Measurements from ENCODE around the gene PAK5. TPM values are rescaled to one million over a fixed set of nuclear protein-coding genes. Genes with fewer than 3 reads are reported as not detected.
A peak's percentile ranks its signal among the peaks of the same experiment; 100 is the strongest.

PAK5 gene
- total and polyA plus RNA-seq, 4 donors: 7.5 to 23.8 (median 14.2) TPM

DNA sequence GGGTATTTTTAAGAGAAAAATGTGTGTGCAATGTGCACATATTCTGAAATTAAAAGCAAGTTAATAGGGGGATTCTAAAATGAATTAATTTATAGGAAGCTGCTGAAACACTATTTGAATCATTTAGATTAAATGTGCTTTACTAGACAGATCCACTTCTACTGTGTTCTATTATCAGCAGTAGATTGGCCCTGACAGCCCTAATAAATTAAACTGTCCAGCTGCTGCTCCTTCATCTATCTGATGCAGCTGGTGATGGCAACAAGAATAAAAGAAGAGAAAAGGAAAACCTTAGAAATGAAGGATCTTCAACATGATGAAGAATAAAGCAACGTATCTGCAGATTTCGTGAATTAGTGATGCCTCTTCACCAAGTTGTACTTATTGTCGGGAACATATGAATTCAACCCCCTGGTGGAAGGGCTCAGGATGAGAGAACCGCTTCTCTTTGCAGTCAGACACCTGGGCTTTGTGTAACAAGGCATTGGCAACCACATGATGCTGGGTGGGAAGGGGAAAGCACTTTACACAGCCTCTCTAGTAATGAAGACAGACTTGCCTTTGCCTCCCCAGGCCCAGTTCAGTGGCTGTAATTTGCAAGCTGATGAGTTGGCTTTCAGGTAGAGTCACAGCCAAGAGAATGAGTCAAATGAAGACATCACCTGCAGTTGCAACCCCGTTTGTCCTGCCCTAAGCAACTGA, 230.1 kb downstream of the PAK5 start:
- DNase-seq (ENCODE audit: low read depth in 4 of 6, low spot score in 6 of 6): peak in 1 of 6 donors; percentile 59
- H3K4me1 ChIP-seq (ENCODE audit: control insufficient read depth, insufficient read depth, low read length): peaks cover 6% of the 10 kb centered on the region
- no peak overlapping the region for H3K4me3 ChIP-seq (ENCODE audit: low read depth, low read length)
- H3K9me3 ChIP-seq (ENCODE audit: control insufficient read depth, insufficient read depth, low read length): no peaks in the 10 kb centered on the region
- no peak overlapping the region for H3K27ac ChIP-seq (ENCODE audit: low read depth, low read length)
- no peaks in the 10 kb centered on the region for H3K27me3 ChIP-seq (ENCODE audit: control insufficient read depth, insufficient read depth, low read length)
- no peaks in the 10 kb centered on the region for H3K36me3 ChIP-seq (ENCODE audit: control insufficient read depth, insufficient read depth, low read length)
- WGBS (ENCODE audit: insufficient coverage): 74% methylated on average over 5 of the region's 5 CpGs

DNA sequence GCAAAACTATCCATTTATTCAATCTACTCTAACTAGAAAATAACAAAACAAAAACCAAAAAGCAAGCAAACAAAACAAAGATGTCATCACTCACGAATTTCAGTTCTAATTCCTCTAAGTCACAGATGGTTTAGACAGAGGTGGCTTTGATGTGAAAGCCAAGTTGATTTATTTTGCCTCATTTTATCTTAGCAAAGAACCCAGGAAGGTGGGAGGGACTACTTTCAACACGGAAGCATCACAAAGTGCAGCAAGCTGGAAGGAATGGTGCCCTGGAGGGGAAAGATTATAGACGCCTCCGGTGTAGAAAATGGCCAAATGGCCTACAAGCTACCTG, 236.1 kb downstream of the PAK5 start:
- 47% methylated on average over 3 of the region's 4 CpGs for WGBS (ENCODE audit: insufficient coverage)
- H3K27me3 ChIP-seq (ENCODE audit: control insufficient read depth, insufficient read depth, low read length): no peaks in the 10 kb centered on the region
- peak in 1 of 6 donors; percentile 49 for DNase-seq (ENCODE audit: low read depth in 4 of 6, low spot score in 6 of 6)
- no peak overlapping the region for H3K27ac ChIP-seq (ENCODE audit: low read depth, low read length)
- H3K4me1 ChIP-seq (ENCODE audit: control insufficient read depth, insufficient read depth, low read length): no peaks in the 10 kb centered on the region
- no peak overlapping the region for H3K4me3 ChIP-seq (ENCODE audit: low read depth, low read length)
- H3K9me3 ChIP-seq (ENCODE audit: control insufficient read depth, insufficient read depth, low read length): no peaks in the 10 kb centered on the region
- no peaks in the 10 kb centered on the region for H3K36me3 ChIP-seq (ENCODE audit: control insufficient read depth, insufficient read depth, low read length)

DNA sequence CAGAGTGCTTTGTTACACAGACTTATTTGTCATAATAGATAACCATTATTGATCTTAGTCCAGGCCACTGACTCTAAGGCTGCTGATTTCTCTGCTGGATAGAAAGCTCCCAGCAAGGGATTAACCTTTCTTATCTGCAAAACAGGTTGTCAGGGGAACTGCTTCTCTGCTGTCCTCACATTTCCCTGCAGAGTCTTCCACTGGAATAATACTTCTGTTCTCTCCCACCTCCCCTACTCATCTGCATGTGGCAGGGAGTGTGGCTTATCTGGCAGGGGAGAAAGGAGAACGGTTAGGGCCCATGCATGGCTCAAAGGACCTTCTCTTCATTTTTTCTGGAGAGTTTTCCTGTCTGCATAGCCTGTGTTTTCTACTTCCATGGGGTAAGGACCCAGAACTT, 238.3 kb downstream of the PAK5 start:
- Histone ChIP-seq H3K4me3 (ENCODE audit: low read depth, low read length) (no peak overlapping the region), H3K36me3 (ENCODE audit: control insufficient read depth, insufficient read depth, low read length) (no peaks in the 10 kb centered on the region), H3K27me3 (ENCODE audit: control insufficient read depth, insufficient read depth, low read length) (no peaks in the 10 kb centered on the region), H3K9me3 (ENCODE audit: control insufficient read depth, insufficient read depth, low read length) (no peaks in the 10 kb centered on the region), H3K4me1 (ENCODE audit: control insufficient read depth, insufficient read depth, low read length) (no peaks in the 10 kb centered on the region), H3K27ac (ENCODE audit: low read depth, low read length) (no peak overlapping the region)
- no CpG with 5 or more reads among the region's 1 CpG for WGBS (ENCODE audit: insufficient coverage)
- peak in 1 of 6 donors; percentile 45 for DNase-seq (ENCODE audit: low read depth in 4 of 6, low spot score in 6 of 6)

DNA sequence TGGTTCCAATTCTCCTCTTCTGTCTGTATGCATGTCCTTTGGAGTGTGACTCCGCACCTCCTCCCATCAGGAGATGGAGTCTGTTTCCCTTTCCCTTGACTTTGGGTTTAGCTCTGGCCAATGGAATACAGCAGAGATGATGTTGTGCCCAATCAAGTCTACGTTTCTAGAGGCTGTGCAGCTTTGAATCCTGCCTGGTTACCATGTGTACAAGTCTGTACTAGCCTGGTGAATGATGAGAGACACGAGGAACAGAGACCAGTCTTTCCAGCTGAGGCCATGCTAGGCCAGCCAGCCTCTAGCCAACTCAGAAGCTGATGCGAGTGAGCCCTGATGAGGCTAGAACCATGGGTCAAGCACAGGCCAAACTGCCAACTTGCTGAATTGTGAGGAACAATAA, 241.3 kb downstream of the PAK5 start:
- DNase-seq (ENCODE audit: low read depth in 4 of 6, low spot score in 6 of 6): no peak

DNA sequence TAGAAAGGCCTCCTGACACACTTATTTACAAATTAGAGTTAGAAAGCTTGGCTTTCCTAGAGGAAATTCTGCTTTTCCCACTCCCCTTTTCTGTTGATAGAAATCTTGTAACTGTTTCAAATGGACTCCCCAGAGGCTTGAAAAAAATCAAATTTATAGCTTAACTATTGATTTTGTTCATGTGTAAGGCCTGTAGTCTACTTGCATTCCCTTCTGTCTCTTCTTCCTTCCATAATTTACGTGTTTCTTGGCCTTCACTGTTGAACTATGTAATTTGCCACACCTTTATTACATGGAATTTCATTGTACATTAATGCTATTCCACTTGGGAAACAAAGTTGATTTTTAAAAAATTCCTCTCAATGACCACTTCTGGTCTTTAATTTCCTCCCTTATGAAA, 243.1 kb downstream of the PAK5 start:
- DNase-seq (ENCODE audit: low read depth in 4 of 6, low spot score in 6 of 6): no peak
- WGBS (ENCODE audit: insufficient coverage): no CpG with 5 or more reads among the region's 1 CpG

More for the DNA sequence above, 241.3 kb downstream of the PAK5 start:
- no peaks in the 10 kb centered on the region for H3K27me3 ChIP-seq (ENCODE audit: control insufficient read depth, insufficient read depth, low read length)
- H3K27ac ChIP-seq (ENCODE audit: low read depth, low read length): no peak overlapping the region
- H3K36me3 ChIP-seq (ENCODE audit: control insufficient read depth, insufficient read depth, low read length): no peaks in the 10 kb centered on the region
- H3K4me1 ChIP-seq (ENCODE audit: control insufficient read depth, insufficient read depth, low read length): no peaks in the 10 kb centered on the region
- no peak overlapping the region for H3K4me3 ChIP-seq (ENCODE audit: low read depth, low read length)
- WGBS (ENCODE audit: insufficient coverage): 89% methylated on average over 3 of the region's 4 CpGs
- no peaks in the 10 kb centered on the region for H3K9me3 ChIP-seq (ENCODE audit: control insufficient read depth, insufficient read depth, low read length)

DNA sequence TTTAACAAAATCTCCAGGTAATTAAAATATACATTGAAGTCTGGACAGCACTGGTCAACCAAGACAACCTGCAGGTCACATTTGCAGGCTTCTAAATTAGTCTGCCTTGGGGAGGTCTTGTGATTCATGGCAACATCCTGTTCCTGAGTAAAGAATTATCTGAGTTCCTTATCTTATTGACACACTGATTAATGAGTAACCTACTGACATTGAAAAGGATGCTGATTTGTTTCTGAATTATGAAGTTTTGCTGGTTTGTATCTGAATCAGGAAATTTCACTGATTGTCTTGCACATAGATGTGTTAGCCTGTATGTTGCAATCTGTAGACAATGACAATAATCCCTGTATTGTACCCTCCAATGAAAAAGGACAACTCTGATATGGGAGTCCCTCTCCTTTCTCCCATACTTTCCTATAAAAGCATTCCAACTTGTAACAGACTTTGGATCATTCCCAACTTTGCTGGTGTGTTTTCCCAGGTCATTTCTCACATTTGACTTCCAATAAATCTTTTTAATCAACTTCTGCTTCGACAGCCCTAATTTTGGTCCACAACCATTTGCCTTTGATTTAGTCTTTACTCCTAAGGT, 244.5 kb downstream of the PAK5 start:
- H3K27ac ChIP-seq (ENCODE audit: low read depth, low read length): no peak overlapping the region
- no peaks in the 10 kb centered on the region for H3K27me3 ChIP-seq (ENCODE audit: control insufficient read depth, insufficient read depth, low read length)
- H3K9me3 ChIP-seq (ENCODE audit: control insufficient read depth, insufficient read depth, low read length): no peaks in the 10 kb centered on the region
- no peaks in the 10 kb centered on the region for H3K4me1 ChIP-seq (ENCODE audit: control insufficient read depth, insufficient read depth, low read length)
- DNase-seq (ENCODE audit: low read depth in 4 of 6, low spot score in 6 of 6): no peak
- 83% methylated on average over 1 of the region's 1 CpG for WGBS (ENCODE audit: insufficient coverage)
- no peak overlapping the region for H3K4me3 ChIP-seq (ENCODE audit: low read depth, low read length)
- H3K36me3 ChIP-seq (ENCODE audit: control insufficient read depth, insufficient read depth, low read length): no peaks in the 10 kb centered on the region

More for the DNA sequence above, 243.1 kb downstream of the PAK5 start:
- Histone ChIP-seq H3K27me3 (ENCODE audit: control insufficient read depth, insufficient read depth, low read length) (no peaks in the 10 kb centered on the region), H3K4me3 (ENCODE audit: low read depth, low read length) (no peak overlapping the region), H3K4me1 (ENCODE audit: control insufficient read depth, insufficient read depth, low read length) (no peaks in the 10 kb centered on the region), H3K27ac (ENCODE audit: low read depth, low read length) (no peak overlapping the region), H3K36me3 (ENCODE audit: control insufficient read depth, insufficient read depth, low read length) (no peaks in the 10 kb centered on the region), H3K9me3 (ENCODE audit: control insufficient read depth, insufficient read depth, low read length) (no peaks in the 10 kb centered on the region)

DNA sequence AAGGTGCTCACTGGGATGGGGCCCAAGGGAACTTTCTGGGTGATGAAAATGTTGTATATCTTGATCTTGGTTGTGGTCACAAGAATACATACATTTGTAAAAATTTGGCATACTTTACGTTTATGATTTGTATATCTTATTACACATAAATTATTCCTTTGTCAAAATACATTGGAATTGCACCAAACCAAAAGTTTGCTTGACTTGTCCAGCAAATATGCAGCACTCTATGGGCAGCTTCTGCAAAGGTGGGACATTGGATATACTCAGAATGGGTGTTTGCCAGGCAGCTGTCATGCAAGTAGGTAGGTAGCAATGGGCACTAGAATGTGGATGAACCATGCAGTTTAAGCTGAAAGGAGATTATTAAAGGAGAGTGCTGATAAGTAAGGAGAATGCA, 246.5 kb downstream of the PAK5 start:
- no peaks in the 10 kb centered on the region for H3K9me3 ChIP-seq (ENCODE audit: control insufficient read depth, insufficient read depth, low read length)
- WGBS (ENCODE audit: insufficient coverage): no CpG with 5 or more reads among the region's 1 CpG
- no peaks in the 10 kb centered on the region for H3K4me1 ChIP-seq (ENCODE audit: control insufficient read depth, insufficient read depth, low read length)
- no peaks in the 10 kb centered on the region for H3K36me3 ChIP-seq (ENCODE audit: control insufficient read depth, insufficient read depth, low read length)
- H3K27ac ChIP-seq (ENCODE audit: low read depth, low read length): no peak overlapping the region
- DNase-seq (ENCODE audit: low read depth in 4 of 6, low spot score in 6 of 6): no peak
- no peak overlapping the region for H3K4me3 ChIP-seq (ENCODE audit: low read depth, low read length)
- H3K27me3 ChIP-seq (ENCODE audit: control insufficient read depth, insufficient read depth, low read length): no peaks in the 10 kb centered on the region

DNA sequence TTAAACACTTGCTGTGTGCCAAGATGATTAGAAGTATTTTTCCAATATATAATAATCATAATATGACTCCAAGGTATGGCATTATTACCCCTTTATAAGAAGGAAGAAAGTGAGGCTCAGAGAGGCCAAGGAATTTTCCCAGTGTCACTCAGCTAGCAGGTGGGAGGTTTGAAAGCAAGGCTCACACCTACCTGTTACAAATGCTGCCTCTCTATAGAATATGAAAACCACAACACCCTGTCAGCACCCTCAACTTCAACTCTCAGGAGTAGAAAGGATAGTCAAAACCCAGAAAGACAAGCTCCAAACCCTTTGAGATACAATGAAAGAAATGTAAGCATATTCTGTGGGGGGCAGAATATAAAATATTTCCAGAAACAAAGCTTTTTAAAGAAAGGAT, 247.8 kb downstream of the PAK5 start:
- H3K4me1 ChIP-seq (ENCODE audit: control insufficient read depth, insufficient read depth, low read length): no peaks in the 10 kb centered on the region
- H3K4me3 ChIP-seq (ENCODE audit: low read depth, low read length): no peak overlapping the region

DNA sequence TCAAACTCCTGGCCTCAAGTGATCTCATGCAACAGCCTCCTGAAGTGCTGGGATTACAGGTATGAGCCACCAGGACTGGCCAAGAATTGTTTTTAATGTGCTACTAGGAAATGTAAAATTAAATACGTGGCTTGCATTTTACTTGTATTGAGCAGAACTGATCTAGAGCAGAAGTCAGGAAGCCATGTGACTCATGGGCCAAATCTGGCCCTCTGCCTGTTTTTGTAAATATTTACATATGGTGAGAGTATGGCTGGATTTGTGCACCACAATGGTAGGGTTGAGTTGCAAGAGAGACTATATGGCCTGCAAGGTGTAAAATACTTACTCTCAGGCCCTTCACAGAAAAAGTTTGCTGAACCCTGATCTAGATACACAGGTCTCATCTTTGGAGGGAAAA, 248.7 kb downstream of the PAK5 start:
- Histone ChIP-seq H3K4me1 (ENCODE audit: control insufficient read depth, insufficient read depth, low read length) (no peaks in the 10 kb centered on the region), H3K27me3 (ENCODE audit: control insufficient read depth, insufficient read depth, low read length) (no peaks in the 10 kb centered on the region), H3K9me3 (ENCODE audit: control insufficient read depth, insufficient read depth, low read length) (no peaks in the 10 kb centered on the region), H3K36me3 (ENCODE audit: control insufficient read depth, insufficient read depth, low read length) (no peaks in the 10 kb centered on the region), H3K27ac (ENCODE audit: low read depth, low read length) (no peak overlapping the region), H3K4me3 (ENCODE audit: low read depth, low read length) (no peak overlapping the region)
- no peak for DNase-seq (ENCODE audit: low read depth in 4 of 6, low spot score in 6 of 6)
- 100% methylated on average over 1 of the region's 1 CpG for WGBS (ENCODE audit: insufficient coverage)

More for the DNA sequence above, 247.8 kb downstream of the PAK5 start:
- no peaks in the 10 kb centered on the region for H3K36me3 ChIP-seq (ENCODE audit: control insufficient read depth, insufficient read depth, low read length)
- H3K9me3 ChIP-seq (ENCODE audit: control insufficient read depth, insufficient read depth, low read length): no peaks in the 10 kb centered on the region
- no peak for DNase-seq (ENCODE audit: low read depth in 4 of 6, low spot score in 6 of 6)
- H3K27me3 ChIP-seq (ENCODE audit: control insufficient read depth, insufficient read depth, low read length): no peaks in the 10 kb centered on the region
- no peak overlapping the region for H3K27ac ChIP-seq (ENCODE audit: low read depth, low read length)

DNA sequence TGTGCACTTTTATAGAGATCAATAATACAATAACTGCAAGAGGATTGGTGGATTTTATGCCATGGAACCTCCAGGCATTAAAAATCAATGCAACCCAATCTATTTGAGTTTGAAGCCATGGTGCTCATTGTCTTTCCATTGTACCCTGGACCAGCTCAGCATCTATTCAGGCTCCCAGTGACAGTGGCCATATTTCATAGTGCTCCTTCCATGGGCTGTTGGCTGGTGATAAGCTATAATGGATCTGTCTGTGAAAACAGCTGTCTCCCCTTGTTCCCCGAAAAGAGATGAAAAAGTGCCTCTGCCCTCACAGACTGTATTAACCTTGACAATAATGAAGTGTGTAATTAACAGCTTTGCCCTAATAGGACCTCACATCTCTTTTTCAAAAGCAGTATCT, 250.2 kb downstream of the PAK5 start:
- no CpG with 5 or more reads among the region's 1 CpG for WGBS (ENCODE audit: insufficient coverage)
- H3K4me3 ChIP-seq (ENCODE audit: low read depth, low read length): no peak overlapping the region
- H3K4me1 ChIP-seq (ENCODE audit: control insufficient read depth, insufficient read depth, low read length): no peaks in the 10 kb centered on the region
- H3K9me3 ChIP-seq (ENCODE audit: control insufficient read depth, insufficient read depth, low read length): no peaks in the 10 kb centered on the region
- no peak overlapping the region for H3K27ac ChIP-seq (ENCODE audit: low read depth, low read length)
- DNase-seq (ENCODE audit: low read depth in 4 of 6, low spot score in 6 of 6): peak in 1 of 6 donors; percentile 62
- no peaks in the 10 kb centered on the region for H3K36me3 ChIP-seq (ENCODE audit: control insufficient read depth, insufficient read depth, low read length)
- H3K27me3 ChIP-seq (ENCODE audit: control insufficient read depth, insufficient read depth, low read length): no peaks in the 10 kb centered on the region
